Measurements from ENCODE around the gene LINGO3. TPM values are rescaled to one million over a fixed set of nuclear protein-coding genes. Genes with fewer than 3 reads are reported as not detected.

The LINGO3 gene
- total RNA-seq, 1 experiment from 2014 or later: not detected

- DNase-seq (ENCODE audit: low read depth): peak; percentile 68
These were observed 41.6 kb downstream of the LINGO3 start for GRCh38 chr19:2266183-2266993.

- peak; percentile 44 for DNase-seq (ENCODE audit: low read depth)
These were observed 46.3 kb downstream of the LINGO3 start for GRCh38 chr19:2261438-2262172.

- DNase-seq (ENCODE audit: low read depth): peak; percentile 72
These were observed 47.6 kb downstream of the LINGO3 start for GRCh38 chr19:2260341-2260805.

GRCh38 chr19:2259336-2259735 is 48.6 kb downstream of the LINGO3 start:
- peak; percentile 31 for DNase-seq (ENCODE audit: low read depth)

Other genes starting within 250 kb of the LINGO3 start
- 9.6 and 19.1 TPM in 2 replicates for gene MOB3A, start 211.8 kb downstream of the LINGO3 start, total RNA-seq (2014; rRNA removed; shearing (Covaris generic))
- gene IZUMO4, start 211.2 kb downstream of the LINGO3 start, total RNA-seq (2014; rRNA removed; shearing (Covaris generic)): 0.15 TPM in 1 of 2 replicates, not detected in the other
- gene AP3D1, start 156.6 kb downstream of the LINGO3 start, total RNA-seq (2014; rRNA removed; shearing (Covaris generic)): 61.0 and 93.3 TPM in 2 replicates
- 4.1 and 11.0 TPM in 2 replicates for gene DOT1L, start 144.2 kb downstream of the LINGO3 start, total RNA-seq (2014; rRNA removed; shearing (Covaris generic))
- 75.4 and 79.5 TPM in 2 replicates for gene PLEKHJ1, start 71.8 kb downstream of the LINGO3 start, total RNA-seq (2014; rRNA removed; shearing (Covaris generic))
- 36.9 and 44.0 TPM in 2 replicates for gene SF3A2, start 71.3 kb downstream of the LINGO3 start, total RNA-seq (2014; rRNA removed; shearing (Covaris generic))
- 1.5 and 2.9 TPM in 2 replicates for gene AMH, start 58.8 kb downstream of the LINGO3 start, total RNA-seq (2014; rRNA removed; shearing (Covaris generic))
- gene JSRP1, start 51.7 kb downstream of the LINGO3 start, total RNA-seq (2014; rRNA removed; shearing (Covaris generic)): not detected in 2 replicates
- gene PEAK3, start 26.0 kb downstream of the LINGO3 start, total RNA-seq (2014; rRNA removed; shearing (Covaris generic)): not detected in 2 replicates
- 275 and 327 TPM in 2 replicates for gene LSM7, start 20.4 kb upstream of the LINGO3 start, total RNA-seq (2014; rRNA removed; shearing (Covaris generic))
- gene SPPL2B, start 20.5 kb upstream of the LINGO3 start, total RNA-seq (2014; rRNA removed; shearing (Covaris generic)): 17.2 and 31.9 TPM in 2 replicates
- not detected in 2 replicates for gene TMPRSS9, start 52.1 kb upstream of the LINGO3 start, total RNA-seq (2014; rRNA removed; shearing (Covaris generic))
- 38.5 and 48.3 TPM in 2 replicates for gene TIMM13, start 119.4 kb upstream of the LINGO3 start, total RNA-seq (2014; rRNA removed; shearing (Covaris generic))
- gene LMNB2, start 148.8 kb upstream of the LINGO3 start, total RNA-seq (2014; rRNA removed; shearing (Covaris generic)): 57.9 and 114 TPM in 2 replicates
- 38.8 and 54.0 TPM in 2 replicates for gene GADD45B, start 168.0 kb upstream of the LINGO3 start, total RNA-seq (2014; rRNA removed; shearing (Covaris generic))